GM21737 (cell line): ENCODE results near the gene HELZ2.

Experiments
- ATAC-seq: cut with Tn5 transposase; IDR thresholded peaks from one replicate; pipeline ENCODE4 v1.9.1; 2021; ENCODE audit warnings: mild to moderate bottlenecking, moderate library complexity; ENCODE audit not compliant: unreplicated experiment

Gene HELZ2

GRCh38 chr20:63597651-63598478, 23.8 kb upstream of the HELZ2 start:
- no peak for ATAC-seq

GRCh38 chr20:63596423-63596822, 22.4 kb upstream of the HELZ2 start:
- ATAC-seq = no peak

GRCh38 chr20:63595416-63596127, 21.5 kb upstream of the HELZ2 start:
- ATAC-seq = no peak

- ATAC-seq = no peak
These were observed 20.1 kb upstream of the HELZ2 start for GRCh38 chr20:63594043-63594561.

GRCh38 chr20:63592661-63593060, 18.6 kb upstream of the HELZ2 start:
- ATAC-seq = no peak

- no peak for ATAC-seq
These were observed 17.8 kb upstream of the HELZ2 start for GRCh38 chr20:63591786-63592355.

GRCh38 chr20:63591147-63591533, 17.1 kb upstream of the HELZ2 start:
- no peak for ATAC-seq

GRCh38 chr20:63590218-63591146, 16.4 kb upstream of the HELZ2 start:
- ATAC-seq = no peak

GRCh38 chr20:63589261-63590217, 15.5 kb upstream of the HELZ2 start:
- ATAC-seq = no peak

GRCh38 chr20:63588641-63589041, 14.6 kb upstream of the HELZ2 start:
- ATAC-seq = no peak

GRCh38 chr20:63587776-63588591, 13.9 kb upstream of the HELZ2 start:
- no peak for ATAC-seq

- ATAC-seq = no peak
These were observed 13.2 kb upstream of the HELZ2 start for GRCh38 chr20:63587256-63587655.

- no peak for ATAC-seq
These were observed 12.8 kb upstream of the HELZ2 start for GRCh38 chr20:63586797-63587196.

GRCh38 chr20:63585616-63586565, 11.9 kb upstream of the HELZ2 start:
- no peak for ATAC-seq

- no peak for ATAC-seq
These were observed 8.5 kb upstream of the HELZ2 start for GRCh38 chr20:63582382-63583063.

GRCh38 chr20:63580796-63581461, 6.9 kb upstream of the HELZ2 start:
- no peak for ATAC-seq
